ENCODE data around the gene GLT8D1. TPM values are rescaled to one million over a fixed set of nuclear protein-coding genes. Genes with fewer than 3 reads are reported as not detected.

Gene GLT8D1, protein sequence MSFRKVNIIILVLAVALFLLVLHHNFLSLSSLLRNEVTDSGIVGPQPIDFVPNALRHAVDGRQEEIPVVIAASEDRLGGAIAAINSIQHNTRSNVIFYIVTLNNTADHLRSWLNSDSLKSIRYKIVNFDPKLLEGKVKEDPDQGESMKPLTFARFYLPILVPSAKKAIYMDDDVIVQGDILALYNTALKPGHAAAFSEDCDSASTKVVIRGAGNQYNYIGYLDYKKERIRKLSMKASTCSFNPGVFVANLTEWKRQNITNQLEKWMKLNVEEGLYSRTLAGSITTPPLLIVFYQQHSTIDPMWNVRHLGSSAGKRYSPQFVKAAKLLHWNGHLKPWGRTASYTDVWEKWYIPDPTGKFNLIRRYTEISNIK
- 10 to 100 TPM; 44.5 to 65.7 (median 56.4) TPM for total RNA-seq

DNA sequence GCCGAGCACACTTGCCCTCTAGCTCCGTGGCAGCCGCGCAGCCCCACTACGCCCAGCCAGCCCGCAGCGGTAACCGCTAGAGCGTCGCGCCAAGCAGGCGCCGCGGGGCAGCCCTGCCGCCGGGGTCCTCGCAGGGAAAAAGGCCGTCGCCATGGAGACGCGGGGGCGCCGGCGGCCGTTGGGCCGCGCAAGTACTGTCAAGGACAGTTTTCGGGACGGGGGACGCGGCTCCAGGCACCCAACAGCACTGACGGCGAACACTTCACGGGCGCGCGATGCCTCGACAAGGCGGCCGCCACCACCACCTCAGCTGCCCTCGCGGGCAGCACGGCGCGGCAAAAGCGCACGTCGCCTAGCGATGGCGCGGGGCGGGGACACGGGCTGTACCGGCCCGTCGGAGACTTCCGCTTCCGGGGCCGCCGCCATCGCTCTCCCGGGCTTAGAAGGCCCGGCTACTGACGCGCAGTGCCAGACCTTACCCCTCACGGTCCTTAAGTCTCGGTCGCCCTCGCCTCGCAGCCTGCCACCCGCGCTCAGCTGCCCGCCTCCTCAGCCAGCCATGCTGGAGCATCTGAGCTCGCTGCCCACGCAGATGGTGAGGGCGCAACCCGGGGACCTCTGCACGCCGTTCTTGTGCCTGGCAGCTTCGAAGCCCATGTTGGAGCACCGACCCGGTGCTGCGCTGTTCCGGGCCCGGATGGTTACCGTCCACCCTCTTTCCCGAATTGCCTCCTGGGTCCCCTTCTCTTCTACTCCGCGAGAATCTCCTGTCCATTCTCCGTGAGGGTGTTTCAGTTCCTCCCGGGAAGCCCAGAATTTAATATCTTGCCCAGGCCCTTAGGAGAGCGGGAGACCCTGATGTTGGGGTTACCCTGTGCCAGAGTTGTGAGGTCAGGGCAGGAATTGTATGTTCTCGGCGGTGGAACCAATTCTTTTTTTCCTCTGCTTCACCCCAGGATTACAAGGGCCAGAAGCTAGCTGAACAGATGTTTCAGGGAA is at the start of gene GLT8D1, which contains the start of gene SPCS1:
Gene GLT8D1, minus strand, starts transcription at position 104 of the 999 bp plus-strand sequence. CDS start 5,331 bp downstream, outside the sequence.
Gene SPCS1, plus strand, starts transcription at position 419 of the 999 bp plus-strand sequence. Its CDS starts 141 bp downstream, at position 560.
- TF ChIP-seq POLR2A (IDR thresholded peaks at IDR 0.05) (peak; percentile 50), POLR2AphosphoS5 (IDR thresholded peaks at IDR 0.05) (peak in 2 of 3 donors; percentile 67 to 79)
- TF ChIP-seq, protein P1, sequence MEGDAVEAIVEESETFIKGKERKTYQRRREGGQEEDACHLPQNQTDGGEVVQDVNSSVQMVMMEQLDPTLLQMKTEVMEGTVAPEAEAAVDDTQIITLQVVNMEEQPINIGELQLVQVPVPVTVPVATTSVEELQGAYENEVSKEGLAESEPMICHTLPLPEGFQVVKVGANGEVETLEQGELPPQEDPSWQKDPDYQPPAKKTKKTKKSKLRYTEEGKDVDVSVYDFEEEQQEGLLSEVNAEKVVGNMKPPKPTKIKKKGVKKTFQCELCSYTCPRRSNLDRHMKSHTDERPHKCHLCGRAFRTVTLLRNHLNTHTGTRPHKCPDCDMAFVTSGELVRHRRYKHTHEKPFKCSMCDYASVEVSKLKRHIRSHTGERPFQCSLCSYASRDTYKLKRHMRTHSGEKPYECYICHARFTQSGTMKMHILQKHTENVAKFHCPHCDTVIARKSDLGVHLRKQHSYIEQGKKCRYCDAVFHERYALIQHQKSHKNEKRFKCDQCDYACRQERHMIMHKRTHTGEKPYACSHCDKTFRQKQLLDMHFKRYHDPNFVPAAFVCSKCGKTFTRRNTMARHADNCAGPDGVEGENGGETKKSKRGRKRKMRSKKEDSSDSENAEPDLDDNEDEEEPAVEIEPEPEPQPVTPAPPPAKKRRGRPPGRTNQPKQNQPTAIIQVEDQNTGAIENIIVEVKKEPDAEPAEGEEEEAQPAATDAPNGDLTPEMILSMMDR (IDR thresholded peaks at IDR 0.05), result no peak
- Histone ChIP-seq H3K27me3 (no peaks in the 10 kb centered on the region), H3K4me1 (peaks cover 0 to 24% of the 10 kb centered on the region in 2 donors), H3K9me3 (no peaks in the 10 kb centered on the region), H3K4me3 (peak within 1 kb of the TSS; percentile 79 to 99 (median 93)), H3K36me3 (no peaks in the 10 kb centered on the region), H3K27ac (peak within 1 kb of the TSS; percentile 85 to 97)
- intact Hi-C loops (cut with DNase I; ENCODE audit: low total_unique reads), result loop anchor here (10.0 kb wide), 1 partner anchor 171 kb away; the partner anchor contains the start of genes NT5DC2 and UQCC5
- peak; percentile 72 to 78 for DNase-seq (ENCODE audit: low spot score in 2 of 2)

DNA sequence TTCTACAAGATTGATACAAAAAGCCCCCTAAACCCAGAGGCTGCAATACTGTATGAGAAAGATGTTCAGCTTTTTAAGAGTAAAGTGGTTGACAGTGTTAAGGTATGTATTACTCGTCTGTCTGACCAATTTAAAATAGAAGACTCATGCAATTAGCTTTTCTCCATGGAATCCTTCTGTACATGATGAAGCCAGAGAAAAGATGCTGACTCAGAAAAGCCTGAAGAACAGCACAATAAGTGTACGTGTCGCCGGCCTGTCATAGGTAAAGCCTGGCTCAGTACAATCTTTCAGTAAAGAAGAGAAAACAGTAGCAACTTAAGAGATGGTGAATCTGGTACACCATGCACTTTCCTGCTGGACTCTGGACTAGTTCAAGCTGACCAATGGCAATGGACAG is 48.8 kb upstream of the GLT8D1 start:
- Histone ChIP-seq H3K4me1 (no peaks in the 10 kb centered on the region), H3K27ac (no peak overlapping the region), H3K36me3 (peaks cover 7% of the 10 kb centered on the region), H3K4me3 (no peak overlapping the region), H3K27me3 (no peaks in the 10 kb centered on the region), H3K9me3 (no peaks in the 10 kb centered on the region)
- DNase-seq (ENCODE audit: low spot score in 2 of 2), result no peak
- intact Hi-C loops (cut with DNase I; ENCODE audit: low total_unique reads), result no loop called here
- no peak for TF ChIP-seq POLR2AphosphoS5 (IDR thresholded peaks at IDR 0.05)
- no peak for TF ChIP-seq POLR2A (IDR thresholded peaks at IDR 0.05)

DNA sequence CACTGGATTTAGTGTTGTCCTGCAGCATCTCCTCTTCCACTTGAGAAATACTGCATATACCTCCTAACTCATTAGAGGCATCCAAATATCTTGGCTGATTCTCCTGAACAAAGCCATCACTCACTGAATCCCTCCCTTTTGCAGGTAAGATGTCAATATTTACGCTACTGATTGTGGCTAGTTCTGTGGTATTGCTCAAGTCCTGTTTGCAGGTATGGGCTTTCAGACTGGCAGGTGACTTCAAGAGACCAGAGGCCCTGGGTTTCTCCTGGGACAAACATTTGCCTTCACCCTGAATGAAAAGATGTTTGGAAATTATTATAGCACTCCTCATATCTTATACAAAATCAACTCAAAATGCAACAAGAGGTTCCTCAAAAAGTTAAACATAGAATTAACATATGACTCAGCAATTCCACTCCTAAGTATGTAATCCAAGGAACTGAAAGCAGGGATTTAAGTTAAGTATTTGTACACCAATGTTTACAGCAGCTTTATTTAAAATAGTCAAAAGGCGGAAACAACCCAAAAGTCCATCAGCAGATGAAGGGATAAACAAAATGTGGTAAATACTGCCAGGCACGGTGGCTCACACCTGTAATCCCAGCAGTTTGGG is 46.6 kb upstream of the GLT8D1 start:
- H3K27me3 ChIP-seq, result no peaks in the 10 kb centered on the region
- H3K4me1 ChIP-seq, result no peaks in the 10 kb centered on the region
- H3K36me3 ChIP-seq, result peaks cover 7% of the 10 kb centered on the region
- TF ChIP-seq POLR2AphosphoS5 (IDR thresholded peaks at IDR 0.05), result no peak
- TF ChIP-seq, protein P1 (IDR thresholded peaks at IDR 0.05), result no peak
- TF ChIP-seq POLR2A (IDR thresholded peaks at IDR 0.05), result no peak
- H3K27ac ChIP-seq, result no peak overlapping the region
- H3K4me3 ChIP-seq, result no peak overlapping the region
- no peaks in the 10 kb centered on the region for H3K9me3 ChIP-seq
- no peak for DNase-seq (ENCODE audit: low spot score in 2 of 2)
- intact Hi-C loops (cut with DNase I; ENCODE audit: low total_unique reads), result no loop called here

DNA sequence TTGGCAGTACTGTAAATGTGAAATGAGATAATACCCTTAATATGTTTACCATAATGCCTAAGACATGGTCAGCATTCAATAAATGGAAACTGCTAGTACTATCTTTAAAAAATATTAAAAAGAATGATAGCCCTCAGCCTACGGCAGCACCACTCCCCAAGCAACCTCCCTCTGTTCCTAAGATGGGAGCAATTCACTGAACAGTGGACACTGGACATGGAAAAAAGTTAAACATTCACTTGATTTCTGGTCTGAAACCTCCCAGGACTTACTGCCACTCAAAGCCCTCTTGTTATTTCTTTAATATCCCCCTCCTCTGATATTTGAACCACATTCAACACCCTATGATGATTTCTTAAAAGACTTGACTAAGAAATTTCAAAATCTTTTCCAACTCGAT is 38.1 kb upstream of the GLT8D1 start:
- DNase-seq (ENCODE audit: low spot score in 2 of 2), result no peak
- H3K9me3 ChIP-seq, result no peaks in the 10 kb centered on the region
- no peak overlapping the region for H3K27ac ChIP-seq
- H3K4me3 ChIP-seq, result no peak overlapping the region
- intact Hi-C loops (cut with DNase I; ENCODE audit: low total_unique reads), result no loop called here
- H3K4me1 ChIP-seq, result no peaks in the 10 kb centered on the region
- no peak for TF ChIP-seq POLR2AphosphoS5 (IDR thresholded peaks at IDR 0.05)
- H3K36me3 ChIP-seq, result no peaks in the 10 kb centered on the region
- no peaks in the 10 kb centered on the region for H3K27me3 ChIP-seq

DNA sequence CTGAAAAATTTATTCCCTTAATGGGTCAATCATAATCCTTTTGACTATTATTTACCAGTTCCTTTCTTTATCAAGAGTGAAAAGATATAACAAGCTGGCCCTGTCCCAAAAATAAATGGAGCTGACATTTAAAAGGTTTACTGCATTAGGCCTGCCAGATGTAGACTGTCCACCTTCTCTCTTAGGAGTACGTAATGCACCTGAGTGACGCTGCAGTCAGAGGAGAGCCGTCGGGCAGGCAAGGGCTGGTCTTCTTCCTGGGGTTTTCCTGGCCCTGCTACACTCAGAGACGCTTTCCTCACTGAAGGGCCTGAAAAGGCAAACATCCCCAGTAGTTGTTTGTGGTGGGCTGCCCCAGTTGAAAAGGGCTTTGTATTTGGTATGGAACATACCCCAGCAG is 37.6 kb upstream of the GLT8D1 start:
- no peak for TF ChIP-seq POLR2AphosphoS5 (IDR thresholded peaks at IDR 0.05)
- TF ChIP-seq, protein P1 (IDR thresholded peaks at IDR 0.05), result no peak
- TF ChIP-seq POLR2A (IDR thresholded peaks at IDR 0.05), result no peak
- Histone ChIP-seq H3K4me1 (no peaks in the 10 kb centered on the region), H3K36me3 (no peaks in the 10 kb centered on the region), H3K4me3 (no peak overlapping the region), H3K27me3 (no peaks in the 10 kb centered on the region), H3K27ac (no peak overlapping the region), H3K9me3 (no peaks in the 10 kb centered on the region)
- intact Hi-C loops (cut with DNase I; ENCODE audit: low total_unique reads), result no loop called here
- no peak for DNase-seq (ENCODE audit: low spot score in 2 of 2)
